Endothelial cell of umbilical vein (primary cell): Measurements from ENCODE around the gene ZAR1. TPM values are rescaled to one million over a fixed set of nuclear protein-coding genes. Genes with fewer than 3 reads are reported as not detected.

Experiments used
- BruUV-seq: library from RNA; stranded (reverse); fragments of 400-500 nt; replicated peaks from 2 replicates; lab custom pipeline; 2021; lab: Mats Ljungman, UMichigan
- CTCF ChIA-PET: fragments of 300-600, 350-600 bp; sonication (Branson Sonifier 250); formaldehyde crosslinking; loops from one replicate; lab custom pipeline; 2021; ENCODE audit warnings: antibody characterized with exemption, inconsistent platforms; lab: Charles Lee
- POLR2A ChIA-PET: fragments of 300-600, 350-600 bp; sonication (Branson Sonifier 250); formaldehyde crosslinking; loops from one replicate; lab custom pipeline; 2021; ENCODE audit warnings: antibody characterized with exemption, inconsistent platforms; lab: Charles Lee
- DNase-seq: peaks from one replicate; pipeline ENCODE4 v3.0.0-alpha.2; 2011; ENCODE audit warnings: low read depth, low spot score
- FAIRE-seq: peaks from 2 replicates; lab custom pipeline; 2011; peaks lifted over from hg19 to GRCh38; lab: Jason Lieb, UNC
- H2AFZ ChIP-seq: 2 replicates; pipeline ENCODE4 v1.6.0; 2012; ENCODE audit warnings: low read depth, low read length, control low read depth, inconsistent platforms
- H3K27ac ChIP-seq: 2 replicates; pipeline ENCODE4 v1.5.1; 2011; ENCODE audit warnings: low read depth, mild to moderate bottlenecking, control low read depth, low read length, moderate library complexity; ENCODE audit not compliant: insufficient read depth
- H3K27me3 ChIP-seq, 2 experiments: 2 replicates each; pipeline versions ENCODE4 v1.6.0 to v1.6.1; 2011; ENCODE audit warnings: low read length in 2 of 2, mixed read lengths in 1 of 2; ENCODE audit not compliant: control insufficient read depth in 2 of 2, insufficient read depth in 2 of 2
- H3K36me3 ChIP-seq, 2 experiments: 2 replicates in 1 of 2; 3 replicates in 1 of 2; pipeline ENCODE4 v1.5.1; 2011; ENCODE audit warnings: low read length in 2 of 2, mild to moderate bottlenecking in 1 of 2, moderate library complexity in 1 of 2; ENCODE audit not compliant: control insufficient read depth in 2 of 2, insufficient read depth in 2 of 2; ENCODE audit errors: extremely low read depth in 1 of 2
- H3K4me1 ChIP-seq: 3 replicates; pipeline ENCODE4 v1.5.1; 2011; ENCODE audit warnings: mild to moderate bottlenecking, low read length; ENCODE audit not compliant: control insufficient read depth, insufficient read depth; ENCODE audit errors: extremely low read depth
- H3K4me2 ChIP-seq: 2 replicates; pipeline ENCODE4 v1.6.1; 2011; ENCODE audit warnings: low read length, control low read depth, mixed read lengths; ENCODE audit not compliant: insufficient read depth
- H3K4me3 ChIP-seq, 3 experiments: fragments of 200-600 bp in 1 of 3; sonication (generic), shearing (Covaris generic) in 1 of 3; replicated peaks in 1 of 3; 2 replicates each; pipeline ENCODE4 v1.5.1; 2011 to 2016; ENCODE audit warnings: control low read depth in 3 of 3, low read length in 3 of 3, mild to moderate bottlenecking in 2 of 3, inconsistent platforms in 1 of 3, low read depth in 1 of 3, moderate library complexity in 1 of 3; ENCODE audit not compliant: insufficient read depth in 1 of 3
- H3K79me2 ChIP-seq: 2 replicates; pipeline ENCODE4 v1.6.0; 2012; ENCODE audit warnings: low read length, inconsistent platforms; ENCODE audit not compliant: control insufficient read depth, insufficient read depth
- H3K9ac ChIP-seq: replicated peaks from 2 replicates; pipeline ENCODE3; 2011; ENCODE audit warnings: low read length, control low read depth; ENCODE audit not compliant: insufficient read depth; ENCODE audit errors: extremely low read depth
- H3K9me1 ChIP-seq: replicated peaks from 3 replicates; pipeline ENCODE4 v1.6.0; 2011; ENCODE audit warnings: mild to moderate bottlenecking, low read length; ENCODE audit not compliant: control insufficient read depth, insufficient read depth; ENCODE audit errors: extremely low read depth
- H3K9me3 ChIP-seq: replicated peaks from 2 replicates; pipeline ENCODE4 v1.5.1; 2012; ENCODE audit warnings: low read length, inconsistent platforms; ENCODE audit not compliant: control insufficient read depth, insufficient read depth
- H4K20me1 ChIP-seq: replicated peaks from 2 replicates; pipeline ENCODE3; 2011; ENCODE audit warnings: mild to moderate bottlenecking, low read length; ENCODE audit not compliant: control insufficient read depth, insufficient read depth; ENCODE audit errors: extremely low read depth
- EZH2 ChIP-seq: IDR thresholded peaks from 2 replicates; pipeline ENCODE4 v1.6.1; 2012; ENCODE audit warnings: borderline replicate concordance, low read depth, mild to moderate bottlenecking, moderate library complexity, low read length, inconsistent platforms; ENCODE audit not compliant: severe bottlenecking
- FOS ChIP-seq: IDR thresholded peaks from 2 replicates; pipeline ENCODE4 v1.6.1; 2011; ENCODE audit warnings: mild to moderate bottlenecking, low read length, moderate library complexity, borderline replicate concordance; ENCODE audit not compliant: insufficient read depth
- GATA2 ChIP-seq: IDR thresholded peaks from 2 replicates; pipeline ENCODE4 v1.7.0; 2011; ENCODE audit warnings: low read depth, mild to moderate bottlenecking, moderate library complexity, mixed read lengths, low read length; ENCODE audit not compliant: insufficient read length, insufficient read depth
- JUN ChIP-seq: IDR thresholded peaks from 2 replicates; pipeline ENCODE4 v1.6.1; 2011; ENCODE audit warnings: borderline replicate concordance, low read depth; ENCODE audit not compliant: insufficient read length, insufficient read depth
- MAX ChIP-seq: IDR thresholded peaks from 2 replicates; pipeline ENCODE4 v1.6.1; 2011; ENCODE audit not compliant: insufficient read depth, insufficient read length
- MYC ChIP-seq: IDR thresholded peaks from one replicate; pipeline ENCODE4 v1.6.1; 2011; ENCODE audit warnings: mild to moderate bottlenecking, low read depth, low read length
- POLR2A ChIP-seq: IDR thresholded peaks from 2 replicates; pipeline ENCODE4 v1.6.1; 2012; ENCODE audit warnings: low read depth, mild to moderate bottlenecking, control low read depth, low read length
- POLR2AphosphoS5 ChIP-seq: IDR thresholded peaks from 2 replicates; pipeline ENCODE4 v1.6.1; 2012; ENCODE audit warnings: low read depth, mild to moderate bottlenecking, control low read depth, low read length, moderate library complexity; ENCODE audit not compliant: insufficient read depth
- dilution Hi-C: fragments of 300-500 bp; cut with MboI; formaldehyde crosslinking; loops from one replicate; pipeline ENCODE4 v1.15.0; 2019; ENCODE audit warnings: low sequenced_read_pairs; ENCODE audit not compliant: extremely low pct_ligation_motif_present
- intact Hi-C: fragments of 100-400 bp; cut with micrococcal nuclease; formaldehyde crosslinking; loops from one replicate; pipeline ENCODE4 v1.10.0; 2022
- polyA plus RNA-seq, 4 experiments: library from polyadenylated mRNA; depleted of rRNA in 3 of 4; stranded (reverse) in 3 of 4; unstranded in 1 of 4; fragments of >200 nt; gene quantifications; 2 replicates each; pipeline versions ENCODE4 v1.2.1 to v1.2.3, GENCODE V29; 2011 to 2012; ENCODE audit warnings: missing spikeins in 1 of 4
- total RNA-seq: library from RNA; stranded (reverse); gene quantifications from 2 replicates; pipeline ENCODE4 v1.2.3, GENCODE V29; 2021
- TF ChIP-seq, protein P1 (sequence below), 2 donors: IDR thresholded peaks; 1 replicate in 1 of 2; 2 replicates in 1 of 2; pipeline ENCODE4 v1.5.1; 2011; ENCODE audit warnings: low read length in 2 of 2, mild to moderate bottlenecking in 2 of 2, moderate library complexity in 2 of 2, control low read depth in 1 of 2, inconsistent platforms in 1 of 2, low read depth in 1 of 2; ENCODE audit not compliant: insufficient read depth in 1 of 2; ENCODE audit errors: extremely low read depth in 1 of 2

Gene ZAR1
- total and polyA plus RNA-seq, 2 donors (not counting 3 experiments of a cell fraction or from before 2014, with no cell fraction given) = not detected

DNA sequence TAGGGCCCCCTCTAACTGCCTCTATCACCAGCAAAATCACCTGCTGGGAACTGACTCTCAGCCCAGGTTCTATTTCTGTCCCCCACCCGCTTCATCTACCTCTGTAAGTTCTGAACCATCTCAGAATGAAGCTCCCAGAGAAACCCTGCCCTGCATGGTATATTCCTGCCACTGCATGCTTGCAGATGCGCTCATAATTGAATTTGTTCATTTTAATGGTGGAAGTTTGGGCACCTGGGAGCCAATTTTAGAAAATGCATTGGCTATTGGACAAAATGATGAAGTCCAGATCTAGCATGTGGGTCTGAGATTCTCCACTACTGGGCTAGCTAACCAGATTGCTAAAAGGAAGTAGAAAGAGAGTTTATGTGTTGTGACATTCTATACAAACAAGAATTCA lies 35.5 kb upstream of the ZAR1 start:
- H3K27me3 ChIP-seq = peaks cover 0 to 2% of the 10 kb centered on the region in 2 experiments
- H3K27ac ChIP-seq = no peak overlapping the region
- dilution Hi-C loops = no loop called here
- no peaks in the 10 kb centered on the region for H3K9me1 ChIP-seq
- ChIA-PET CTCF (no interaction called here), POLR2A (no interaction called here)
- no peak overlapping the region for H2AFZ ChIP-seq
- no peaks in the 10 kb centered on the region for H3K9me3 ChIP-seq
- no TSS peak for BruUV-seq
- no peak overlapping the region for H3K9ac ChIP-seq
- H4K20me1 ChIP-seq = no peaks in the 10 kb centered on the region
- TF ChIP-seq, protein P1, sequence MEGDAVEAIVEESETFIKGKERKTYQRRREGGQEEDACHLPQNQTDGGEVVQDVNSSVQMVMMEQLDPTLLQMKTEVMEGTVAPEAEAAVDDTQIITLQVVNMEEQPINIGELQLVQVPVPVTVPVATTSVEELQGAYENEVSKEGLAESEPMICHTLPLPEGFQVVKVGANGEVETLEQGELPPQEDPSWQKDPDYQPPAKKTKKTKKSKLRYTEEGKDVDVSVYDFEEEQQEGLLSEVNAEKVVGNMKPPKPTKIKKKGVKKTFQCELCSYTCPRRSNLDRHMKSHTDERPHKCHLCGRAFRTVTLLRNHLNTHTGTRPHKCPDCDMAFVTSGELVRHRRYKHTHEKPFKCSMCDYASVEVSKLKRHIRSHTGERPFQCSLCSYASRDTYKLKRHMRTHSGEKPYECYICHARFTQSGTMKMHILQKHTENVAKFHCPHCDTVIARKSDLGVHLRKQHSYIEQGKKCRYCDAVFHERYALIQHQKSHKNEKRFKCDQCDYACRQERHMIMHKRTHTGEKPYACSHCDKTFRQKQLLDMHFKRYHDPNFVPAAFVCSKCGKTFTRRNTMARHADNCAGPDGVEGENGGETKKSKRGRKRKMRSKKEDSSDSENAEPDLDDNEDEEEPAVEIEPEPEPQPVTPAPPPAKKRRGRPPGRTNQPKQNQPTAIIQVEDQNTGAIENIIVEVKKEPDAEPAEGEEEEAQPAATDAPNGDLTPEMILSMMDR (IDR thresholded peaks at IDR 0.05; ENCODE audit: extremely low read depth in 1 of 2, insufficient read depth in 1 of 2, low read depth in 1 of 2, low read length in 2 of 2) = no peak
- TF ChIP-seq EZH2 (no peak), POLR2AphosphoS5 (no peak), POLR2A (no peak), MYC (no peak), JUN (no peak), GATA2 (no peak), MAX (no peak), FOS (no peak)
- FAIRE-seq = no peak
- H3K4me1 ChIP-seq = no peaks in the 10 kb centered on the region
- no peak for DNase-seq
- H3K4me3 ChIP-seq = no peak overlapping the region
- intact Hi-C loops = no loop called here
- H3K4me2 ChIP-seq = no peak overlapping the region
- H3K79me2 ChIP-seq = no peaks in the 10 kb centered on the region
- H3K36me3 ChIP-seq = no peaks in the 10 kb centered on the region
